NB4 (cell line): Measurements from ENCODE around the gene PIP5K1C.

ENCODE experiments used
- MYC ChIP-seq: IDR thresholded peaks from 2 replicates; pipeline ENCODE4 v1.6.1; 2011; ENCODE audit warnings: low read depth, low read length
- TF ChIP-seq, protein P1 (sequence below): IDR thresholded peaks from one replicate; pipeline ENCODE4 v1.5.1; 2012; ENCODE audit warnings: low read depth, low read length

GRCh38 chr19:3674784-3675543, 25.3 kb downstream of the PIP5K1C start:
- TF ChIP-seq, protein P1, sequence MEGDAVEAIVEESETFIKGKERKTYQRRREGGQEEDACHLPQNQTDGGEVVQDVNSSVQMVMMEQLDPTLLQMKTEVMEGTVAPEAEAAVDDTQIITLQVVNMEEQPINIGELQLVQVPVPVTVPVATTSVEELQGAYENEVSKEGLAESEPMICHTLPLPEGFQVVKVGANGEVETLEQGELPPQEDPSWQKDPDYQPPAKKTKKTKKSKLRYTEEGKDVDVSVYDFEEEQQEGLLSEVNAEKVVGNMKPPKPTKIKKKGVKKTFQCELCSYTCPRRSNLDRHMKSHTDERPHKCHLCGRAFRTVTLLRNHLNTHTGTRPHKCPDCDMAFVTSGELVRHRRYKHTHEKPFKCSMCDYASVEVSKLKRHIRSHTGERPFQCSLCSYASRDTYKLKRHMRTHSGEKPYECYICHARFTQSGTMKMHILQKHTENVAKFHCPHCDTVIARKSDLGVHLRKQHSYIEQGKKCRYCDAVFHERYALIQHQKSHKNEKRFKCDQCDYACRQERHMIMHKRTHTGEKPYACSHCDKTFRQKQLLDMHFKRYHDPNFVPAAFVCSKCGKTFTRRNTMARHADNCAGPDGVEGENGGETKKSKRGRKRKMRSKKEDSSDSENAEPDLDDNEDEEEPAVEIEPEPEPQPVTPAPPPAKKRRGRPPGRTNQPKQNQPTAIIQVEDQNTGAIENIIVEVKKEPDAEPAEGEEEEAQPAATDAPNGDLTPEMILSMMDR, result no peak
- no peak for TF ChIP-seq MYC
